HL-60 (cell line): Measurements from ENCODE around the gene PRDM5.
A peak's percentile ranks its signal among the peaks of the same experiment; 100 is the strongest.

Experiments
- DNase-seq, 2 experiments: peaks; one replicate each; pipeline ENCODE4 v3.0.0-alpha.2; 2010 to 2020; ENCODE audit warnings: low read depth in 1 of 2, low spot score in 1 of 2
- H3K27ac ChIP-seq: fragments of 250-450 bp; sonication (Bioruptor Pico); replicated peaks from 2 replicates; pipeline ENCODE4 v1.5.1; 2020; ENCODE audit warnings: mild to moderate bottlenecking, moderate library complexity
- H3K27me3 ChIP-seq: fragments of 250-450 bp; sonication (Bioruptor Pico); 2 replicates; pipeline ENCODE4 v1.5.1; 2021; ENCODE audit warnings: mild to moderate bottlenecking, moderate library complexity; ENCODE audit not compliant: insufficient read depth, poor library complexity, severe bottlenecking
- H3K4me3 ChIP-seq: replicated peaks from 2 replicates; pipeline ENCODE4 v1.5.1; 2011; ENCODE audit warnings: mild to moderate bottlenecking, control low read depth, low read length; ENCODE audit not compliant: insufficient read depth
- CTCF ChIP-seq: IDR thresholded peaks from one replicate; pipeline ENCODE4 v1.5.1; 2011; ENCODE audit warnings: low read length, control low read depth, inconsistent platforms; ENCODE audit not compliant: insufficient read depth
- GABPA ChIP-seq: IDR thresholded peaks from 2 replicates; pipeline ENCODE4 v1.6.1; 2012; ENCODE audit warnings: low read depth
- POLR2AphosphoS5 ChIP-seq: IDR thresholded peaks from 2 replicates; pipeline ENCODE4 v1.6.1; 2012; ENCODE audit warnings: low read depth
- REST ChIP-seq: IDR thresholded peaks from 2 replicates; pipeline ENCODE4 v1.6.1; 2012; ENCODE audit warnings: low read depth; ENCODE audit not compliant: insufficient replicate concordance
- SPI1 ChIP-seq: IDR thresholded peaks from 2 replicates; pipeline ENCODE4 v1.6.1; 2012; ENCODE audit warnings: low read depth, mild to moderate bottlenecking, borderline replicate concordance

Gene PRDM5

GRCh38 chr4:120680647-120681228 is 241.8 kb downstream of the PRDM5 start:
- Histone ChIP-seq H3K27me3 (no peaks in the 10 kb centered on the region), H3K4me3 (no peak overlapping the region), H3K27ac (no peak overlapping the region)
- TF ChIP-seq CTCF = no peak
- TF ChIP-seq GABPA = no peak
- TF ChIP-seq REST = no peak
- no peak for TF ChIP-seq SPI1
- DNase-seq = no peak

GRCh38 chr4:120673696-120674095 is 248.8 kb downstream of the PRDM5 start:
- no peak for TF ChIP-seq CTCF
- TF ChIP-seq POLR2AphosphoS5 = no peak
- no peak for TF ChIP-seq REST
- TF ChIP-seq GABPA = no peak
- TF ChIP-seq SPI1 = no peak
- Histone ChIP-seq H3K4me3 (no peak overlapping the region), H3K27me3 (no peaks in the 10 kb centered on the region), H3K27ac (no peak overlapping the region)
- peak in 1 of 2 experiments; percentile 49 for DNase-seq

- H3K4me3 ChIP-seq = no peak overlapping the region
- no peak for DNase-seq
- no peaks in the 10 kb centered on the region for H3K27me3 ChIP-seq
- H3K27ac ChIP-seq = no peak overlapping the region
- TF ChIP-seq GABPA (no peak), CTCF (no peak), POLR2AphosphoS5 (no peak), SPI1 (no peak)
These were observed 249.9 kb downstream of the PRDM5 start for GRCh38 chr4:120672558-120673147.

GRCh38 chr4:120672076-120672475 is 250.4 kb downstream of the PRDM5 start:
- Histone ChIP-seq H3K4me3 (no peak overlapping the region), H3K27me3 (no peaks in the 10 kb centered on the region), H3K27ac (no peak overlapping the region)
- TF ChIP-seq GABPA (no peak), POLR2AphosphoS5 (no peak), CTCF (no peak), REST (no peak), SPI1 (no peak)
- no peak for DNase-seq
